ENCODE data around the gene DLX3.
A peak's percentile ranks its signal among the peaks of the same experiment; 100 is the strongest.

The DLX3 gene

GRCh38 chr17:49992933-49993422 is 2.0 kb downstream of the DLX3 start:
- H3K9ac ChIP-seq (ENCODE audit: insufficient read length), result no peak overlapping the region
- H3K9me3 ChIP-seq (ENCODE audit: low read depth, low read length), result no peaks in the 10 kb centered on the region
- TF ChIP-seq EZH2 (IDR thresholded peaks at IDR 0.05) (no peak), FOXP2 (optimal IDR thresholded peaks at IDR 0.05; ENCODE audit: control extremely low read depth, extremely low read length, insufficient read depth) (no peak)
- no peaks in the 10 kb centered on the region for H3K36me3 ChIP-seq (ENCODE audit: insufficient read depth, low read length)
- no peak for DNase-seq (ENCODE audit: low read depth, low spot score)
- H3K4me3 ChIP-seq, result peak overlapping the region; percentile 79
- H3K27ac ChIP-seq, result no peak overlapping the region

GRCh38 chr17:49992191-49992932 is 2.7 kb downstream of the DLX3 start:
- TF ChIP-seq EZH2 (IDR thresholded peaks at IDR 0.05) (no peak), FOXP2 (optimal IDR thresholded peaks at IDR 0.05; ENCODE audit: control extremely low read depth, extremely low read length, insufficient read depth) (no peak), POLR2AphosphoS5 (IDR thresholded peaks at IDR 0.05; ENCODE audit: borderline replicate concordance, low read depth, low read length) (no peak)
- Histone ChIP-seq H3K9ac (ENCODE audit: insufficient read length) (no peak overlapping the region), H3K27ac (no peak overlapping the region), H3K4me3 (peak overlapping the region; percentile 79), H3K9me3 (ENCODE audit: low read depth, low read length) (no peaks in the 10 kb centered on the region), H3K36me3 (ENCODE audit: insufficient read depth, low read length) (no peaks in the 10 kb centered on the region)
- DNase-seq (ENCODE audit: low read depth, low spot score), result no peak

GRCh38 chr17:49991409-49991808 is 3.6 kb downstream of the DLX3 start:
- no peak for TF ChIP-seq POLR2AphosphoS5 (IDR thresholded peaks at IDR 0.05; ENCODE audit: borderline replicate concordance, low read depth, low read length)
- TF ChIP-seq FOXP2 (optimal IDR thresholded peaks at IDR 0.05; ENCODE audit: control extremely low read depth, extremely low read length, insufficient read depth), result no peak
- TF ChIP-seq EZH2 (IDR thresholded peaks at IDR 0.05), result no peak
- Histone ChIP-seq H3K27ac (no peak overlapping the region), H3K4me3 (no peak overlapping the region), H3K9me3 (ENCODE audit: low read depth, low read length) (no peaks in the 10 kb centered on the region), H3K36me3 (ENCODE audit: insufficient read depth, low read length) (no peaks in the 10 kb centered on the region), H3K9ac (ENCODE audit: insufficient read length) (no peak overlapping the region)
- no peak for DNase-seq (ENCODE audit: low read depth, low spot score)

GRCh38 chr17:49990921-49991320 is 4.1 kb downstream of the DLX3 start:
- TF ChIP-seq FOXP2 (optimal IDR thresholded peaks at IDR 0.05; ENCODE audit: control extremely low read depth, extremely low read length, insufficient read depth), result no peak
- no peak for TF ChIP-seq POLR2AphosphoS5 (IDR thresholded peaks at IDR 0.05; ENCODE audit: borderline replicate concordance, low read depth, low read length)
- TF ChIP-seq EZH2 (IDR thresholded peaks at IDR 0.05), result no peak
- H3K9me3 ChIP-seq (ENCODE audit: low read depth, low read length), result no peaks in the 10 kb centered on the region
- H3K9ac ChIP-seq (ENCODE audit: insufficient read length), result no peak overlapping the region
- H3K27ac ChIP-seq, result no peak overlapping the region; the same call in 1 of the 2 replicates
- no peaks in the 10 kb centered on the region for H3K36me3 ChIP-seq (ENCODE audit: insufficient read depth, low read length)
- no peak for DNase-seq (ENCODE audit: low read depth, low spot score)
- H3K4me3 ChIP-seq, result no peak overlapping the region

- H3K4me3 ChIP-seq, result no peak overlapping the region
- H3K27ac ChIP-seq, result no peak overlapping the region; the same call in 1 of the 2 replicates
- TF ChIP-seq EZH2 (IDR thresholded peaks at IDR 0.05) (no peak), FOXP2 (optimal IDR thresholded peaks at IDR 0.05; ENCODE audit: control extremely low read depth, extremely low read length, insufficient read depth) (no peak), POLR2AphosphoS5 (IDR thresholded peaks at IDR 0.05; ENCODE audit: borderline replicate concordance, low read depth, low read length) (no peak)
- H3K36me3 ChIP-seq (ENCODE audit: insufficient read depth, low read length), result no peaks in the 10 kb centered on the region
- H3K9ac ChIP-seq (ENCODE audit: insufficient read length), result no peak overlapping the region
- no peak for DNase-seq (ENCODE audit: low read depth, low spot score)
- no peaks in the 10 kb centered on the region for H3K9me3 ChIP-seq (ENCODE audit: low read depth, low read length)
Measured at GRCh38 chr17:49990331-49990730, 4.7 kb downstream of the DLX3 start.

DNA sequence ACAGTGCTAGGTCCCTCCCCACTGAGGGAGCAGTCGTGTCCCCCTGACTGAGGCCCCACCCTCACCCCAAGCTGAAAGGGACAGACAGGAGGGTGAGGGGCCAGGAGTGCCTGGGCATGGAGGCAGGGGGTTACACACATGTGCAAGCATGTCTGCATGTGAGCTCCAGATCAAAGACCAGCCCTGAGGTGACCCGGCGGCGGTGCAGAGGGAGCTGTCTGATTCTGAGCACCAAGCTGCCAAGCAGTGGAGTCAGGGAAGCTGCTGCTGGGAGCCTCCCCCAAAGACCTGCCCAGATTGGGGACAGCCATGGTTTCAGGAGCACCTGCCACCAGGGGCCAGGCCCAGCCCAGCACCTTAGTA is 5.5 kb downstream of the DLX3 start:
- TF ChIP-seq FOXP2 (optimal IDR thresholded peaks at IDR 0.05; ENCODE audit: control extremely low read depth, extremely low read length, insufficient read depth) (no peak), POLR2AphosphoS5 (IDR thresholded peaks at IDR 0.05; ENCODE audit: borderline replicate concordance, low read depth, low read length) (peak; percentile 9; the same call in 1 of the 2 replicates), EZH2 (IDR thresholded peaks at IDR 0.05) (no peak)
- H3K4me3 ChIP-seq, result no peak overlapping the region

GRCh38 chr17:49987681-49988441 is 7.2 kb downstream of the DLX3 start:
- H3K36me3 ChIP-seq (ENCODE audit: insufficient read depth, low read length), result no peaks in the 10 kb centered on the region
- H3K27ac ChIP-seq, result no peak overlapping the region
- H3K9ac ChIP-seq (ENCODE audit: insufficient read length), result no peak overlapping the region
- 0 out of 2 replicates have a peak, but pooled peaks cover 4% of the 10 kb centered on the region for H3K9me3 ChIP-seq (ENCODE audit: low read depth, low read length)
- no peak for DNase-seq (ENCODE audit: low read depth, low spot score)
- peak overlapping the region; percentile 31 for H3K4me3 ChIP-seq
- TF ChIP-seq POLR2AphosphoS5 (IDR thresholded peaks at IDR 0.05; ENCODE audit: borderline replicate concordance, low read depth, low read length) (no peak), EZH2 (IDR thresholded peaks at IDR 0.05) (no peak), FOXP2 (optimal IDR thresholded peaks at IDR 0.05; ENCODE audit: control extremely low read depth, extremely low read length, insufficient read depth) (peak; percentile 70)

More for the DNA sequence above, 5.5 kb downstream of the DLX3 start:
- Histone ChIP-seq H3K27ac (peak overlapping the region; percentile 19; the same call in 1 of the 2 replicates), H3K9ac (ENCODE audit: insufficient read length) (no peak overlapping the region), H3K36me3 (ENCODE audit: insufficient read depth, low read length) (no peaks in the 10 kb centered on the region), H3K9me3 (ENCODE audit: low read depth, low read length) (no peaks in the 10 kb centered on the region)
- DNase-seq (ENCODE audit: low read depth, low spot score), result no peak

DNA sequence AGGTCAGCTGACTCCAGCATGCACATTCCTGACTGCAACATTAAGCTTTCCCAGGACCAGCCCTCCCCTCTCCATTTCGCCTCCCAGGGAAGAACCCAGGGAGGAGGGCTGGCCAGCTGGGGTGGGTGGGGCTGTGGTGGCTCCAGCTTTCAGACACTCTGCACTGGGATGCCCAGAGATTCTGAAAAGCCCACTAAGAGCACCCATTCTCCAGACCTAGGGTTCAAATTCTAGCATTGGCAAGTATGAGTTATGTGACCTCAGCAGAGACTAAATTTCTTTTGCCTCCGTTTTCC is 7.8 kb downstream of the DLX3 start:
- DNase-seq (ENCODE audit: low read depth, low spot score), result no peak
- Histone ChIP-seq H3K9ac (ENCODE audit: insufficient read length) (no peak overlapping the region), H3K36me3 (ENCODE audit: insufficient read depth, low read length) (no peaks in the 10 kb centered on the region), H3K4me3 (no peak overlapping the region), H3K9me3 (ENCODE audit: low read depth, low read length) (0 out of 2 replicates have a peak, but pooled peaks cover 4% of the 10 kb centered on the region), H3K27ac (no peak overlapping the region)
- no peak for TF ChIP-seq POLR2AphosphoS5 (IDR thresholded peaks at IDR 0.05; ENCODE audit: borderline replicate concordance, low read depth, low read length)
- TF ChIP-seq EZH2 (IDR thresholded peaks at IDR 0.05), result no peak
- TF ChIP-seq FOXP2 (optimal IDR thresholded peaks at IDR 0.05; ENCODE audit: control extremely low read depth, extremely low read length, insufficient read depth), result no peak
